GM18505 (cell line): Measurements from ENCODE around the gene DGKB.

Experiments
- ATAC-seq: cut with Tn5 transposase; IDR thresholded peaks from one replicate; pipeline ENCODE4 v1.9.1; 2021; ENCODE audit not compliant: unreplicated experiment
- POLR2A ChIP-seq: IDR thresholded peaks from 4 replicates; pipeline ENCODE4 v1.6.1; 2011; ENCODE audit warnings: borderline replicate concordance; ENCODE audit not compliant: insufficient read depth, insufficient read length; ENCODE audit errors: extremely low read depth

Gene DGKB

GRCh38 chr7:14786314-14786895 is 116.1 kb downstream of the DGKB start:
- TF ChIP-seq POLR2A, result no peak
- no peak for ATAC-seq

- no peak for ATAC-seq
- TF ChIP-seq POLR2A, result no peak
These were observed 124.7 kb downstream of the DGKB start for GRCh38 chr7:14777806-14778205.

GRCh38 chr7:14776266-14776665 is 126.3 kb downstream of the DGKB start:
- TF ChIP-seq POLR2A, result no peak
- no peak for ATAC-seq

- no peak for TF ChIP-seq POLR2A
- ATAC-seq, result no peak
These were observed 128.8 kb downstream of the DGKB start for GRCh38 chr7:14773729-14774271.

GRCh38 chr7:14770614-14771013 is 131.9 kb downstream of the DGKB start:
- TF ChIP-seq POLR2A, result no peak
- ATAC-seq, result no peak

- no peak for ATAC-seq
- TF ChIP-seq POLR2A, result no peak
These were observed 133.3 kb downstream of the DGKB start for GRCh38 chr7:14769261-14769660.

- no peak for TF ChIP-seq POLR2A
- ATAC-seq, result no peak
These were observed 134.7 kb downstream of the DGKB start for GRCh38 chr7:14767716-14768425.

GRCh38 chr7:14766747-14767146 is 135.8 kb downstream of the DGKB start:
- ATAC-seq, result no peak
- no peak for TF ChIP-seq POLR2A

GRCh38 chr7:14765731-14766130 is 136.8 kb downstream of the DGKB start:
- TF ChIP-seq POLR2A, result no peak
- ATAC-seq, result no peak

GRCh38 chr7:14762561-14762960 is 140.0 kb downstream of the DGKB start:
- TF ChIP-seq POLR2A, result no peak
- ATAC-seq, result no peak

GRCh38 chr7:14761510-14762296 is 140.8 kb downstream of the DGKB start:
- ATAC-seq, result no peak
- no peak for TF ChIP-seq POLR2A

GRCh38 chr7:14760730-14761478 is 141.6 kb downstream of the DGKB start:
- TF ChIP-seq POLR2A, result no peak
- ATAC-seq, result no peak

GRCh38 chr7:14759785-14760184 is 142.8 kb downstream of the DGKB start:
- no peak for ATAC-seq
- no peak for TF ChIP-seq POLR2A

GRCh38 chr7:14754631-14755030 is 147.9 kb downstream of the DGKB start:
- no peak for ATAC-seq
- no peak for TF ChIP-seq POLR2A

GRCh38 chr7:14752301-14752700 is 150.2 kb downstream of the DGKB start:
- ATAC-seq, result no peak

More at GRCh38 chr7:14752301-14752700, 150.2 kb downstream of the DGKB start:
- no peak for TF ChIP-seq POLR2A
